ENCODE measurements around the gene LRRC15.
A peak's percentile ranks its signal among the peaks of the same experiment; 100 is the strongest.

The LRRC15 gene

DNA sequence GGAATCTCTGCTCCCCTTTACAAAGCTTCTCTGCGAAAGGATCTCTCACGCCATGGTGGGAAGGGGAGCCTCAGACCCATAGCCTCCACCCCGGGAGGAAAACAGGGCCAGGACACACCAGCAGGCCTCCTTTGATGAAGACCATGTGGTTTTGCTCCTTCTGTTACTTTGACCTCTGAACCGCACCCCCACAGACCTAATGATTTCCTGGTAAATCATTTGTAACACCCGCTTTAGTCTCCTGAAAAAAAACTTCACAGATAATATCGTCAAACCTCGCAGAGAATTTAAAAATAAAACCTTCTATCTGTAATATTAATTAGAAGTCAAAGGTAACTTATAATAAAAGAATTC, 36.7 kb downstream of the LRRC15 start:
- DNase-seq (ENCODE audit: low spot score): no peak

DNA sequence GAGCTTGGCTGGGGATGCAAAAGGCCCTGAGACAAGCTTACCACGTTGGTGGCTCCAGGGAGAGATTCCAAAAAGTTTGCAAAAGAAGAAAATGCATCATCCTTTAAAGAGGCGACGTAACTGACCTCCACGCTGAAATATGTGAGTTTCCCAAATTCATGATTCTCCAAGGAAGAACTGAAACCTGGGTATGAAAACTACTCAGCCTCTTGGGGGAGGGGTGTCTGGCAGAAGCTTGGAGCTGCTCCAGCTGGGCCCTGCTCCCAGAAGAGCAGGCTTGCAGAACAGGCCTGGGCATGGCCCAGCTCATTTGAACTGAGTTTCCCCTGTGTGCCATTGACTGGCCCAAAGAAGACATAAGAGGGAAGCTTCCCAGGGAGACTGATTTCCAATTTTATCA, 39.0 kb downstream of the LRRC15 start:
- DNase-seq (ENCODE audit: low spot score): no peak

DNA sequence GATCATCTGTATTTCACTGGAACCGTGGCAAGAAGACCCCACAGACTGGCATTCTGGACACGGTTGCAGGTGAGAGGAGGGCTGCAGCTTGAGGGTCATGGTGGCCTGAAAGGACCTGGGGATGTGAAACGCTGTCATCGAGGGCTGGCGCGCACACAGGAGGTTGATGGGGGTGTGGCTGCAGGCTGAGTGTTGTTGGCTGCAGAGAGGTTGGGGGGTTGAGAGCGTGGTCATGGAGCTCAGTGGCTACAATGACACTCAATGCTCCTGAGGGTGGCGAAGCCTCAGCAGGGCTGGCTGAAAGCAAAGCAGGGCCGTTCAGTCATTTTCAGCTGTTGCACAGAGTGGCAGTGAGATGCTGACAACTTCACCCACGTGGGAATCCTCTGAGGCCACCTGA, 39.4 kb downstream of the LRRC15 start:
- DNase-seq (ENCODE audit: low spot score): no peak

DNA sequence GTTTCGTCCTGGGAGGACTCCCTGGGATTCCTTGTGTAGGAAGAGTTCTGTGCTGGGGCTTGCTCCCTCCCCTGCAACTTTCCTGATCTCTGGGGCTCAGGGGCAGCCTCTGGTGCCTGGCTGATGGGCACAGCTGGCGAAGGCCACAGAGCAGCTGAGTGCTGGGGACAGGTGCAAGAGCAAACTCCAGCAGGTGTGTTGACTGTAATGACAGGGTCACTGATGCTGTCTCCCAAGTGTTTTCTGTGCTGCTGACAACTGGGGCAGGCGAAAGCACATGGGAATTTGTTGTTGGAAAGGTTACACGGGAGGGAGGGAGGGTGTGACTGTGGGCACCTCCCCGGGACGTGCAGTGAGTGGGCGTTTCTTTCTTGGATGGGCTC, 40.0 kb downstream of the LRRC15 start:
- no peak for DNase-seq (ENCODE audit: low spot score)

DNA sequence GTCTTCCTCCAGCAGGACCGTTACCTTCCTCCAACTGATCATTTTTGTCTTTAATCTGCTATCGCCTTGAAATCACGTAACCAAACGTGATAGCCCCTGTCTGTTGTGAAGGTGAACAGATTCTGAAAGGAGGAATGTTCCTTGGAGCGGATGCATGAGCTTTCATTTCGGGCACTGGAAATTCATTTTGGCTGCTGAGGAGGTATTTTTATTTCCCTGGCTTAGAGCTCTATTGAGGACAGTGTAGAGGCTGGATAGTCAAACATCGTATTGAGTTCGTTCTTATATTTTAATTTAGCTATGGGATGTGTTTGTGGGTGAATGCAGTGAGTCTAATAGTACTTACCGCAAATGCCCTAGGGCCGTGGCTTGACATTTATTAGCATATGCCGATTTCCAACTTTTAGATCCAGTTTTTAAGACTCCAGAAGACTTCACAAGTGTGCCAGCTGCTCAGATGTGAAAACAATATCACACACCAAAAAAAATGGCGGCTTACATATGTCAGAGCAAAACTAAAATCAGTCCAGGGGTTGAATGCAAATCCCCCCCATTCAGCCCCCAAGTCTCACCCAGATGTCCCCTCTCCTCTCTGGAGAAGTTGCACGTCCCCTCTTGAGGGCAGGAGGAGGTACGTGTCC, 40.5 kb downstream of the LRRC15 start:
- no peak for DNase-seq (ENCODE audit: low spot score)

DNA sequence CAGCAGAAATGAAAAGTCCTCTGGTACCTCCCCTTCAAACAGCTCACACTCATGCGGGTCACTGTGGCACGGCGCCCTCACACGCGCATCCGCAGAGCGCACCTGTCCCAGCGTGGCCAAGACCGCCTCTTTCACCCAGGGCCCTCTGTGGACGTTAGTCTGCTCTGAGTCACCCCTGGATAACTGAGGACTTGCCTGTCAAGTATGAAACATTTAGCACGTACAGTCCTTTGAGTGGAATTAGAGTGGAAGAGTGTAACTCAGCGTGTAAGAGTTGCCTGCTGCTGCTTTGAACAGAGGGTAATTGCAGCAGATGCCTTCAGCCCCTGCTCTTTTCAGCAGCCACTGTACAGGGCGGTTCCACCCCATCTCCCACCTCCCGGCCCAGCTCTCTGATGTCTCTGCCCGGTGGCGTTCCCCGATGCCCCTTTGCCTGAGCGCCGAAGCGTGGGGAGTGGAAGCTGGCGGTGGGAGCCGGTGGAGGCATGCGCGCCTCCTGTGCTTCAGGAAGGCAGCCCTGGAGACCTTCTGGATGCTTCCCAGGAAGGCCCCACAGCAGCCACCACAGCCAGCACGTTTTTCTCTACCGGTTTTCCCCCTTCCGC, 41.4 kb downstream of the LRRC15 start:
- no peak for DNase-seq (ENCODE audit: low spot score)

DNA sequence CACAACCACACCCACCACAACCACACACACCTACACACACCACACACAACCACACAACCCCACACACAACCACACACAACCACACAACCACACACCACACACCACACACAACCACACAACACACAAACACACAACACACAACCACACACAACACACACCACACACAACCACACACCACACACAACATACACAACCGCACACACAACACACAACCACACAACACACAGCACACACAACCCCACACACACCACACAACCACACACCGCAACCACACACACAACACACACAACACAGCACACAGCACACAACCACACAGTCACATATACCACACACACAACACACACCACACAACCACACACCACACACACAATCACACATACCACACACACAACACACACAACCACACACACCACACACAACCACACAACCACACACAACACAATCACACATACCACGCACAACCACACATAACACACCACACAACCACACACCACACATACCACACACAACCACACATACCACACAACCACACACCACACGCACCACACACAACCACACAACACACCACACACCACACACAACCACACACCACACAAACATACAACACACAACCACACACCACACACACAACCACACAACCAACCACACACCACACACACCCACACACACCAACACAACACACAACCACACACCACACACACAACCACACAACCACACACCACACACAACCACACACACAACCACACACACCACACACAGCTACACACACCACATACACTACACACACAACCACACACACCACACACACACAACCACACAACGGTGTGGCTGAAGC, 42.1 kb downstream of the LRRC15 start:
- no peak for DNase-seq (ENCODE audit: low spot score)

DNA sequence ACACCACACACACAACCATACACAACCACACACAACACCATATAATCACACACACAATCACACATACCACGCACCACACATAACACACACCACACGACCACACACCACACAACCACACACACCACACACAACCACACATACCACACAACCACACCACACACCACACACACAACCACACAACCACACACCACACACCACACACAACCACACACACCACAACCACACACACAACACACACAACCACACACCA, 42.6 kb downstream of the LRRC15 start:
- DNase-seq (ENCODE audit: low spot score): no peak

DNA sequence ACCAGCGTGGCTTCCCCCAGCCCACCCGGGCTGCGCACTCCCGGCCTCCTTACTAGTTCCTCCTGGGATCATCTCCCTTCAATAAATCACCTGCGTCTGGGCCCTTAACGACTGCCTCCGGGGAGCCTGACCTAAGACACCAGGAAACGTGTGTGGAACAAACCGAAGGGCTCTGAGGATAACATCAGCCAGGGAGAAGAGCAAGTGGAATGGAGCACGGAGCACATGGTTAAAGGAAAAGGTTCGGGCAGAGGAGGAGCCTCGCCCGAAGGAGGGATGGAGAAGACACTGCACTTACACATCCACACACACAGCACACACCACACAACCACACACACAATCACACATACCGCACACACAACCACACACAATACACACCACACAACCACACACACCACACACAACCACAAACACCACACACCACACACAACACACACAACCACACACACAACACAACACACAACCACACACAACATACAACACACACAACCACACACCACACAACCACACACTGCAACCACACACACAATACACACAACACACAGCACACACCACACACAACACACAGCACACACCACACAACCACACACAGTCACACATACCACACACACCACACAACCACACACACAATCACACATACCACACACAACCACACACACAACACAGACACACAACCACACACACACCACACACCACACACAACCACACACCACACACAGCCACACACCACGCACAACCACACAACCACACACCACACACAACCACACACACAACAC, 43.2 kb downstream of the LRRC15 start:
- no peak for DNase-seq (ENCODE audit: low spot score)

DNA sequence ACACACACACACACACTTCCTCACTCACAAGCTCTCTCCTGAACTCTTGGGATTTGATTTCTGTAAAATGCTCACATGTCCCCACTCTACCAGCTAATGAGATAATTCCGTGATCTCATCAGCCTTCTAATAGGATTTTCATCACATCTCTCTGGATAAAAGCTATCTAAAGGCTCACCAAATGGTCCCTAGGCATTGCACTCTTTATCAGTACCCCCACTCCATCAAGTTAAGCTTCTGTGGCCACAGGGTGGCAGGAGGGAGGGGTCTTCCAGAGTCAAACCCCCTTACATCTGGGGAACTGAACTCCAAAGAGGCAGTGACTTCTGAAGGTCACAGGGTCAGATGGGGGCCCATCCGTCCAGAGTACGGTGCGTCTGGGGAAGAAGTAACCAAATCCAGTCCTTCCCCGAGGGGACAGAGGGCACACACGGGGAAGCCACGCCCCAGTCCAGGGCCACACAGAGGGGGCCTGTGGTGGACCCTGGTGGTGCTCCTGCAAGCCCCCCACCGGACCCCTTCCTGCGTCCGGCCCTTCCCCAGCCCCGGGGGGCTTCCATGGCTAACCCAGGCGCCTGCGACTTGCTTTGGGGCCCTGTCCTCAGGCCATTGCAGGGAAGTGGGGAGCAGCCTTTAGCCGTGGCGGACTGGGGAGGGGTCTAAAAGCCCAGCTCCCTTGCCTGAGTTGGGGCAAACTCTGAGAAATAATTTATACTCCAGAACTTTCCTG, 44.0 kb downstream of the LRRC15 start:
- no peak for DNase-seq (ENCODE audit: low spot score)

DNA sequence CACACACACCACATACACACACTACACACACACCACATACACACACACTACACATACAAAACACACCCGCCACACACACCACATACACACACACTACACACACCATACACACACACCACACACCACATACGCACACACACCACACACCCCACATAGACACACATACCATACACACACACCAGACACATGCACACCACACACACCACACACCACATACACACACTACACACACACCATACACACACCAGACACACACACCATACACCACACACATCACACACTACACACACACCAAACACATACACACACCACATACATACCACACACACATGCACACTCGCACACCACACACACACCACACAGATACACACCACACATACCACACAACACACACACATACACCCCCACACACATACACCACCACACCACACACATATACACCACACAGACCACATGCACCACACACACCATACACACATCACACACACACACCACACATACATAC, 44.7 kb downstream of the LRRC15 start:
- no peak for DNase-seq (ENCODE audit: low spot score)

DNA sequence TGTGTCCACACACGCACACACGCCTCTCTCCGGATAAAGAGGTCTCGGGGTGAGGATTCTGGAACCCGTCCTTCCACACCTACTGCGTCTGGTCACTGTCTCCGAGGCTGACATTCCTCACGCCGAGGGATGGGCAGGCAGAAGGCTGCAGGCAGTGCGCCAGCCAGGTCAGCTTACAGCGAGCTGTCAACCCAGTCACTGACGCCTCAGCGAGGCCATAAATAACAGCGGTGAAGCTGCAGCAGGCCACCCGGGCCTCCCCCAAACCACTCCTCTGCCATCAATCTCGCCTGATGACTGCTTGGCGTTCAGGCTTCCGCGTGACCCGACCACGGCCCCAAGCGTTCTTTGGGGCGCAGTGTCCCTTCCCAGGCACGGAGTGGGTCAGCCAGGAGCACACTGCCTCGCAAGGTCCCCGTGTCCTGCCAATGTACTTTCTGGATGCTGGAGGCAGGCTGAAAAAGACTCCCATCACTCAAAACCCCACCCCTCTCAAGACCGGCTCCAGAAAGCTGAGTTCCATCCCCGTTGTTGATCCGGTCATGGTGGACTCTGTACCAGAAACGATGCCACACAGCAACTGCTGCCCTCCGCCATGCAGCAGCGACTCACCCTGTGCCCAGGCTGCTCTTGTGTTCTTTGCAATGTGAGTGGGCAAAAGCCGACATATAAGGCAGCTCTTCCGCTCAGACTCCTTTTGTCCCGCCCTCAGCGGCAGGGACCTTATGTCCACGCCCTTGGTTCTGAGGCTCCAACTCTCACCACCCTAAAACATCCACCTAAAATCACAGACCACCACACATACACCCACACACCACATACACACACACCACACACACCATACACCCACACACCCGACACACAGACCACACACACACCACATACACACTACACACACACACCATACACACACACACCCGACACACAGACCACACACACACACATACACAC, 45.5 kb downstream of the LRRC15 start:
- peak; percentile 22 for DNase-seq (ENCODE audit: low spot score)

DNA sequence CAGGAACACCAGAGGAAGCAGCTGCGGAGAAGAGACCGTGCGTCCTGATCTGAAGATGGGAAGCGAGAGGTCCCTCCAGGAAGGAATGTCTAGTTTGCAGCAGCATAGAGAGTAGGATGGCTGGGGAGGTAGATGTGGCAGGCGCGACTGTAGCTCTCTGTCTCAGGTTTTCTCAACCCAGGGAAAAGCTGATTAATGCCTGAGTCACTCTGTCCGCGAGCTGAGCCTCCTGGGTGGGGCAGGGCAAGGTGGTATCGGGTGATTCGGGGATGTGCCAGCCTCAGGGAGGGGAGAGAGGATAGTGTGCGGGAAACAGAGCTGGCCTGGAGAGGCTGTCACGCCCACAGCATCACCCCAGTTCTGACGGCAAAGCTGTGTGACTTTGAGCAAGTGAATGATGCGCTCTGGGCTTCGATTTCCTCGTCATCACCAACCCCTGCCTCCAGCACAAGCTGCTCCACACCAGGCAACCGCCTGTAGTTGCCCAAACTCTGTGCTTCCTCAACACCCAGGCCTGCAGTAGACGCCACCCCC, 46.8 kb downstream of the LRRC15 start:
- DNase-seq (ENCODE audit: low spot score): no peak

DNA sequence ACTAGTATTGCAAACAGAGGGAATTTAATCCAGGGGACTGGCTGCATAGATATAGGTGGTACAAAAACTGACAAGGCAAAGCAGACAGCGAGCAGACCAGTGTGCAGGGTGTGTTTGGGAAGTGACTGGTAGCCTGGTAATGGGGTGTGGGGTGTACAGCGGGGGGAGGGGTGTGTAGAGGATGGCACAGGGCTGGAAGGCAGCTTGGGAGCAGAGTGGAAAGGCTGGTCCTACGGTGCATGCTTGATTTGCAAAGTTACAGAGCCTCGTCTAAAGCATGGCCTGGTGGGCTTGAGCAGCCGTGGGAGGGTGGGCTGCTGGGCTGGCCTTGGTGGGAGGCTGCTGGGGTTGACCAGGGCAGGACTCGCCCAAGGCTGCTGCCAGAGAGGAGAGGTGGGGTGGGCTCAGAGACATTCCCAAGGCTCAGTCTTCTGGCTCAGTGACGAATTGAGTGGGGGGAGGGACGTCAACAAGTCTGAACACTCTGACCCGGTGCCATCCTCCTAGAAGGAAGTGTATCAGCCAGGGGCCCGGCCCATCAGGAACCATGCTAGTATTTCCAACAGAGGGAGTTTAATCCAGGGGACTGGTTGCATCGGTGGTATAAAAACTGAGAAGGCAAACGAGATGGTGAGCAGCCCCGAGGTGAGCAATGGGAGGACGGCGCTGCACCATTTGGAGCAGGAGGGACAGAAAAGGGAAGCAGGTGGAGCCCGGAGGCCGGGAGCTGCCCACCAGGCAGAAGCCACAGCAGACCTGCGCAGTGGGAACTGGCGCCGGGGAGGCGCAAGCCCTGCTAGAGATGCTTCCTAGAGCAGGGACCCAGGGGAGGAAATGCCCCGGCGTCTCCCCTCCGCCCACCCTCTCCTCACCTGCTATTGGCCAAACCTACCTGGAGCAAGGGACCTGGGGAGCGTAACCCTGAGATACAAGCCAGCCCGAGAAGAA, 47.6 kb downstream of the LRRC15 start:
- DNase-seq (ENCODE audit: low spot score): no peak

DNA sequence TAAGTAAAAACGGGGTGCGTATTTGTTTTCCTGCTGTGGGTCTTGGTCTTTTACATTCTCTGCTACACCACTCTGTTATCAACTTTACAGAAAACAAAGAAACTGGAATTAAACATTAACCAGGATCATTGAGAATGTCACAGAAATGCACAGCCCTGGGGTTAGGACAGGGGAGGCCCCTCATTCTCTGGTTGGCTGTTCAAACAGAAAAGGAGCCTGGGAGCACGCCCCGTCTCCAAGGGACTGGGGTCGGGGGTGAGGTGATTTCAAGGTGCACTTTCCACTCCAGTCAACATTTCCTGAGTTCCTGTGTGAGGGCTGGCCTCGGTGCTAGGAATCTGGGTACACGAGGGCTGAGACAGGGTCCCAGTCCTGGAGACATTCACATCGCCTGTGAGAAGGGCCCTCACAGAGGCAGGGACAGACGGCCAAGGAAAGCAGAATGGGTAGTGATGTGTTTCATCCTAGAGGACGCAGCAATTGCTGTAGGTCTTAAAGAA, 48.7 kb downstream of the LRRC15 start:
- no peak for DNase-seq (ENCODE audit: low spot score)

DNA sequence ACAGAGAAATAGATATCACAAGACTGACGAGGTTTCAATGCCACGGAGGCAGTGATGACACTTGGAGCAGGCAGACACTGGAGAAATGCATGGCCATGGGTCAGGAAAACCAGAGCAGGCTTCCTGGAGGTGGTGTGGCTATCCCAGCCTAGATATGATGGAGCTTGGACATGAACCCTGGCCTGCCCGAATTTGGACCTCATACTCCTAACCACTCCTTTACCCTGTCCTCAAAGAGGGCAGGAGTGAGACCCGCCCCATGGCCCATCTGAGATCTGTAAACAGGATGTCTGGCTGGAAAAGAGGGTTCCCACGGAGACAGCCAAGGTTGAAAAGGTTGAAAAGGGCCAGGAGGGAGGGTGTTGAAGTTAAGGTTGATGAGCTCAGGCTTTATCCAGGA, 49.4 kb downstream of the LRRC15 start:
- no peak for DNase-seq (ENCODE audit: low spot score)

DNA sequence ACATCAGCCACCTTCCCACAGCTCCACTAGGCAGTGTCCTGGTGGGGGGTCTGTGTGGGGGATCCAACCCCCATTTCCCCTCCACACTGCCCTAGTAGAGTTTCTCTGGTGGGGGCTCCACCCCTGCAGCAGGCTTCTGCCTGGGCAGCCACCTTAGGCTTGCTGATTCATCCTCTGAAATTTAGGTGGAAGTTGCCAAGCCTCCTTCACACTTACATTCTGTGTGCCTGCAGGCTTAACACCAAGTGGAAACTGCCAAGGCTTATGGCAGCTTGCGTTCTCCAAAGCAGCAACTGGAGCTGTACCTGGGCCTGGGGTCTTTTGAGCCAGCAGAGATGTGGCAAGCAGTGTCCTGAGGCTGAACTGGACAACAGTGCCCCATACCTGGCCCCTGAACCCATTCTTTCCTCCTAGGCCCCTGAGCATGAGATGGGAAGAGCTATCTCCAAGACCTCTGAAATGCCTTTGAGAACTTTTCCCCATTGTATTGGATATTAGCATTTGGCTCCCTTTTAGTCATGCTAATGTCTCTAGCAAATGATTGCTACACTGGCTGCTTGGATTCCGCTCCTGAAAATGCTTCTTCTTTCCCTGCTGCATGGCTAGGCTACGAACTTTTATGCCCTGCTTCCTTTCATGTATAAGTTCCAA, 50.9 kb downstream of the LRRC15 start:
- DNase-seq (ENCODE audit: low spot score): no peak

DNA sequence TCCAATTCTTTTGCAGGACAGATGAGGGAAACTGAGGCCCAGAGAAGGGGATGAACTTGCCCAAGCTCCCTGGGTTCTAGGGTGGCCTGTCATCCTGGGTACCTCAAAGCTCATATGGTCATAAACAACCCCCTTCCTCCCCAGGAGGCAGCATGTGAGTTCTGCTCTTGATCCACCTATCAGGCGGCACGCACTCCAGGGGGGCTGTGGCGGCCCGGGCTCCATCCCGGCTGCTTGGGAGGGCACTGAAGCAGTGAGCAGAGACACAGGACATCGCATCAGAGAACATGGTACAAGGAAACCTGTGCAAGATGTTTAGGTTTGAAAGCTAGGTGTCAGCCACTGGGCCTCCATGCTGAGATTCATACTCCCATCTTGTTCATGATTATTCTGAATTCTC, 52.6 kb downstream of the LRRC15 start:
- DNase-seq (ENCODE audit: low spot score): no peak

DNA sequence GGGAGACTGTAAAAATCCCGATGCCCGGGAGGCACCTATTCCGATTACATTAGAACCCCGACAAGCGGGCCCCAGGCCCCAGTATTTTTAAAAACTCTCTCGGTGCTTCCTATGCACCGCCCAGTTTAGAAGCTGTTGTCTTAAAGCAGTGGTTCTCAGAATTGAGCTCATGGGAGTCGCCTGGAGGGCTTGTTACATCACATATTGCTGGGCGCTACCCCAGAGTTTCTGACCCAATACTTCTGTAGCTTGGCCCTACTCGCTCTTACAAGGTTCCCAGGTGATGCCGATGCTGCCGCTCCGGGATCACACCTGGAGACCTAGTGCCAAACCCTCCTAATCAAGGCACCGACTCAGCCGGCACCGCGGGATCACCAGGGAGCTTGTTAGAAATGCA, 53.6 kb downstream of the LRRC15 start:
- DNase-seq (ENCODE audit: low spot score): no peak
